DND-41 (cell line): Measurements from ENCODE around the gene FOXL2.

ENCODE experiments used
- ATAC-seq: fragments of 200-7000 bp; cut with Tn5 transposase; 3 replicates; pipeline ENCODE4 v1.9.1; 2021; ENCODE audit warnings: low read depth; ENCODE audit not compliant: insufficient read depth
- DNase-seq: peaks from one replicate; pipeline ENCODE4 v3.0.0-alpha.2; 2020
- H2AFZ ChIP-seq: 2 replicates; pipeline ENCODE4 v1.6.0; 2012; ENCODE audit warnings: low read depth, low read length
- H3K27ac ChIP-seq: 2 replicates; pipeline ENCODE4 v1.5.1; 2012; ENCODE audit warnings: low read length, inconsistent platforms
- H3K27me3 ChIP-seq: fragments of 200-600 bp; sonication (generic); 2 replicates; pipeline ENCODE4 v1.6.0; 2012; ENCODE audit warnings: low read length, mild to moderate bottlenecking, inconsistent platforms; ENCODE audit not compliant: insufficient read depth, poor library complexity
- H3K36me3 ChIP-seq: 2 replicates; pipeline ENCODE4 v1.5.1; 2012; ENCODE audit warnings: low read length, inconsistent platforms; ENCODE audit not compliant: insufficient read depth
- H3K4me1 ChIP-seq: 2 replicates; pipeline ENCODE4 v1.5.1; 2012; ENCODE audit warnings: mild to moderate bottlenecking, low read length; ENCODE audit not compliant: insufficient read depth
- H3K4me2 ChIP-seq: 2 replicates; pipeline ENCODE4 v1.6.0; 2012; ENCODE audit warnings: mild to moderate bottlenecking, moderate library complexity, low read length, inconsistent platforms; ENCODE audit not compliant: insufficient read depth
- H3K4me3 ChIP-seq, 2 experiments: fragments of 200-600 bp in 1 of 2; shearing (Covaris generic) in 1 of 2; 2 replicates each; pipeline ENCODE4 v1.5.1; 2012 to 2016; ENCODE audit warnings: inconsistent platforms in 2 of 2, low read length in 2 of 2, mild to moderate bottlenecking in 2 of 2, low read depth in 1 of 2, moderate library complexity in 1 of 2
- H3K79me2 ChIP-seq: 2 replicates; pipeline ENCODE4 v1.6.0; 2012; ENCODE audit warnings: low read length, inconsistent platforms; ENCODE audit not compliant: insufficient read depth
- H3K9ac ChIP-seq: 2 replicates; pipeline ENCODE4 v1.6.0; 2012; ENCODE audit warnings: low read depth, mild to moderate bottlenecking, inconsistent platforms, low read length, moderate library complexity
- H3K9me3 ChIP-seq: 2 replicates; pipeline ENCODE4 v1.5.1; 2012; ENCODE audit warnings: low read length, moderate library complexity, mild to moderate bottlenecking, inconsistent platforms; ENCODE audit not compliant: insufficient read depth, severe bottlenecking
- H4K20me1 ChIP-seq: 2 replicates; pipeline ENCODE4 v1.6.0; 2012; ENCODE audit warnings: low read length; ENCODE audit not compliant: insufficient read depth
- CTCF ChIP-seq: IDR thresholded peaks from 2 replicates; pipeline ENCODE4 v1.5.1; 2012; ENCODE audit warnings: borderline replicate concordance, low read length, moderate library complexity, mild to moderate bottlenecking; ENCODE audit not compliant: poor library complexity, severe bottlenecking; ENCODE audit errors: extremely low read depth
- EZH2 ChIP-seq: IDR thresholded peaks from 3 replicates; pipeline ENCODE4 v1.6.1; 2012; ENCODE audit warnings: borderline replicate concordance, low read depth, mild to moderate bottlenecking, moderate library complexity, low read length, inconsistent platforms; ENCODE audit not compliant: severe bottlenecking

The FOXL2 gene

DNA sequence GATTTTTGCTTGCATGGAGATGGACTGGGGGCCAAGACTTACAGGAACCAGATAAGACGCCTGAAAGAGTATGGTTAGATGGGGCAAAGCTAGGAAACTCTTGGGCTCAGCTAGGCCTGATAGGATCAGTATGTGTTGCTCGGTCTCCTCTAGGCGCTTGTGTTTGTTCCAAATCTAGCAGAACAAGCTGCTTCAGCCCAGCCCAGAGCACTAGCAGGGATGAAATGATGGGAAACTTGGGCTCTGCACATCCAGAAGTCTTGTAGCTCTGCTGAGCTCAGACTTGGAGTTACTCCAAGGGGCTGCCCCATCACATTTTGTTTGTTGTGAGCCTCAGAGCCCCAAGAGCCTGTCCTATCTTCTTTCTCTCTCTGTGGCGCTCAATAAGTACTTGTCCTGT, 34.7 kb downstream of the FOXL2 start:
- no peaks in the 10 kb centered on the region for H3K36me3 ChIP-seq
- no peak overlapping the region for H3K27ac ChIP-seq
- no peak overlapping the region for H3K9ac ChIP-seq
- no peak overlapping the region for H3K4me2 ChIP-seq
- no peak overlapping the region for H2AFZ ChIP-seq
- peaks cover 16% of the 10 kb centered on the region for H3K4me1 ChIP-seq
- H3K4me3 ChIP-seq = no peak overlapping the region
- TF ChIP-seq CTCF = no peak
- TF ChIP-seq EZH2 = no peak
- H3K27me3 ChIP-seq = no peaks in the 10 kb centered on the region
- H3K79me2 ChIP-seq = no peaks in the 10 kb centered on the region
- H4K20me1 ChIP-seq = no peaks in the 10 kb centered on the region
- ATAC-seq (no peak), DNase-seq (no peak)
- H3K9me3 ChIP-seq = no peaks in the 10 kb centered on the region

DNA sequence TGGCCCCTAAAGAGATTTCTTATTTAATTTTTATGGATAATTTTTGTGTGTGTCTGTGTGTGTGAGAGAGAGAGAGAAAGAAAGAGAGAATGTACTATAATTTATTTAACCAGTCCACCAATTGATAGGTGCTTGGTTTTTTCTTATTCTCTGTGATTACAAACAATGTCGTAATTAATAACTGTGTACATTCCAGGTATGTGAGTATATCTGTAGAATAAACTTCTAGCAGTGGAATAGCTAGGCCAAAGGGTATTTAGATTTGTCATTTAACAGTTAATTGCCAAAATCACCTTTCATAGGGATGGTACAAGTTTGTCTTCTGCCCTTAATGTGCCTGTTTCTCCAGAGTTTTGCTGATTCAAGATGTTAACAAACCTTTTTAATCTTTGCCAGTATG, 35.3 kb downstream of the FOXL2 start:
- no peaks in the 10 kb centered on the region for H3K9me3 ChIP-seq
- no peak overlapping the region for H2AFZ ChIP-seq
- H3K79me2 ChIP-seq = no peaks in the 10 kb centered on the region
- H3K36me3 ChIP-seq = no peaks in the 10 kb centered on the region
- DNase-seq (no peak), ATAC-seq (no peak)
- TF ChIP-seq EZH2 (no peak), CTCF (no peak)
- no peak overlapping the region for H3K27ac ChIP-seq
- no peaks in the 10 kb centered on the region for H3K27me3 ChIP-seq
- H3K9ac ChIP-seq = no peak overlapping the region
- no peak overlapping the region for H3K4me3 ChIP-seq
- H4K20me1 ChIP-seq = no peaks in the 10 kb centered on the region
- H3K4me1 ChIP-seq = peaks cover 16% of the 10 kb centered on the region
- no peak overlapping the region for H3K4me2 ChIP-seq

DNA sequence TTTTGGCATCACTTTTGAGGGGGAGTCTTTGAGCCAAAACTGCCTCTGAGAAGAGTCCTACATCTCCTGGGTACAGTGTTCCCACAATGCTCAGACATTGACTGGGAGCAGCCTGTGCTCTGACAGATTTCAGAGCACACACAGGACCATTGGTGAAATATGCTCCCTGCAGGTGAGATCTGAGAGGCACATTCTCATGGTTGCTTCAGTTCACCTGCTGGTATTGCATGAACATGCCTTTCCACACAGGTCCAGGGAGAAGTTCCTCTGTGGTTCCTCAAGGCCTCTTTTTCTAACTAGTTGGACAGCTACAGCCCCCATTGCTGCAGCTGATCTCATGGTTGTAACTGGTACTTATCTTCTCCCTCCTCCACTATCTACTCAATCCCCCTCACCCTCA, 37.0 kb downstream of the FOXL2 start:
- H2AFZ ChIP-seq = no peak overlapping the region

More for the DNA sequence above, 37.0 kb downstream of the FOXL2 start:
- H3K4me2 ChIP-seq = no peak overlapping the region
- no peak for DNase-seq
- no peaks in the 10 kb centered on the region for H4K20me1 ChIP-seq
- no peaks in the 10 kb centered on the region for H3K79me2 ChIP-seq
- peaks cover 3% of the 10 kb centered on the region for H3K4me1 ChIP-seq
- no peak overlapping the region for H3K27ac ChIP-seq
- no peak overlapping the region for H3K9ac ChIP-seq
- H3K27me3 ChIP-seq = no peaks in the 10 kb centered on the region
- H3K4me3 ChIP-seq = no peak overlapping the region
- H3K9me3 ChIP-seq = no peaks in the 10 kb centered on the region
- TF ChIP-seq EZH2 = no peak
- no peak for TF ChIP-seq CTCF
- no peaks in the 10 kb centered on the region for H3K36me3 ChIP-seq
- no peak for ATAC-seq
